CD4-positive, alpha-beta memory T cell (primary cell): ENCODE measurements around the gene MTR. TPM values are rescaled to one million over a fixed set of nuclear protein-coding genes. Genes with fewer than 3 reads are reported as not detected.

Experiments
- CTCF ChIA-PET: fragments of 350-600 bp; sonication (Branson Sonifier 250); formaldehyde crosslinking; loops from one replicate; lab custom pipeline; 2021; ENCODE audit warnings: inconsistent platforms; ENCODE audit not compliant: partially characterized antibody; lab: Charles Lee
- POLR2A ChIA-PET: fragments of 350-600 bp; sonication (Branson Sonifier 250); formaldehyde crosslinking; loops from one replicate; lab custom pipeline; 2021; ENCODE audit not compliant: partially characterized antibody; lab: Charles Lee
- DNase-seq, 5 donors: peaks; one replicate each; pipeline versions ENCODE4 v3.0.0 to v3.0.0-alpha.2; 2020 to 2022; ENCODE audit warnings: mixed read lengths in 1 of 5
- H3K27ac ChIP-seq: one replicate; pipeline ENCODE4 v1.7.0; 2013; ENCODE audit warnings: low read depth, low read length
- H3K27me3 ChIP-seq: 2 replicates; pipeline ENCODE4 v1.7.0; 2013; ENCODE audit warnings: mild to moderate bottlenecking, low read length, moderate library complexity; ENCODE audit not compliant: insufficient read depth
- H3K36me3 ChIP-seq: 2 replicates; pipeline ENCODE4 v1.7.0; 2013; ENCODE audit warnings: mild to moderate bottlenecking, low read length, moderate library complexity; ENCODE audit not compliant: insufficient read depth
- H3K4me1 ChIP-seq: 2 replicates; pipeline ENCODE4 v1.7.0; 2013; ENCODE audit warnings: mild to moderate bottlenecking, low read length, moderate library complexity; ENCODE audit not compliant: insufficient read depth
- H3K4me3 ChIP-seq, 2 donors: one replicate each; pipeline ENCODE4 v1.7.0; 2013; ENCODE audit warnings: low read length in 2 of 2, mild to moderate bottlenecking in 1 of 2
- H3K9me3 ChIP-seq, 2 donors: one replicate each; pipeline ENCODE4 v1.7.0; 2013; ENCODE audit warnings: low read length in 2 of 2, control low read depth in 1 of 2; ENCODE audit not compliant: control insufficient read depth in 1 of 2
- H3K27ac Mint-ChIP-seq, 7 donors: one replicate each; pipeline ENCODE4 v1.8.0; 2020 to 2021; ENCODE audit warnings: mixed read lengths in 7 of 7, mild to moderate bottlenecking in 6 of 7, inconsistent platforms in 3 of 7, moderate library complexity in 3 of 7
- H3K27me3 Mint-ChIP-seq, 2 donors: one replicate each; pipeline ENCODE4 v1.8.0; 2020 to 2021; ENCODE audit warnings: mixed read lengths in 2 of 2
- H3K36me3 Mint-ChIP-seq, 2 donors: one replicate each; pipeline ENCODE4 v1.8.0; 2020 to 2021; ENCODE audit warnings: mixed read lengths in 2 of 2, inconsistent platforms in 1 of 2, mild to moderate bottlenecking in 1 of 2
- H3K4me1 Mint-ChIP-seq, 4 donors: one replicate each; pipeline ENCODE4 v1.8.0; 2020 to 2021; ENCODE audit warnings: mixed read lengths in 4 of 4, mild to moderate bottlenecking in 1 of 4
- H3K4me3 Mint-ChIP-seq, 8 donors: one replicate each; pipeline ENCODE4 v1.8.0; 2020 to 2021; ENCODE audit warnings: mixed read lengths in 8 of 8, mild to moderate bottlenecking in 7 of 8, moderate library complexity in 6 of 8, inconsistent platforms in 3 of 8
- H3K9me3 Mint-ChIP-seq, 8 donors: one replicate each; pipeline ENCODE4 v1.8.0; 2020 to 2021; ENCODE audit warnings: mixed read lengths in 8 of 8, mild to moderate bottlenecking in 5 of 8, inconsistent platforms in 3 of 8, moderate library complexity in 1 of 8
- intact Hi-C: fragments of 100-400 bp; cut with micrococcal nuclease; formaldehyde crosslinking; loops from one replicate; pipeline ENCODE4 v1.15.1; 2023
- polyA plus RNA-seq, 2 donors: library from polyadenylated mRNA; unstranded; fragments of 300-500 nt; fragmentation: Illumina TruSeq; gene quantifications; one replicate each; pipeline ENCODE4 v1.2.3, GENCODE V29; 2021
- total RNA-seq, 2 experiments: library from RNA; stranded (reverse); gene quantifications; one replicate each; pipeline ENCODE4 v1.2.3, GENCODE V29; 2021

The MTR gene
- total and polyA plus RNA-seq, 4 experiments from 2014 or later, result 5.6 to 71.0 (median 45.5) TPM

- no peak overlapping the region for H3K4me3 ChIP-seq
- H3K27me3 Mint-ChIP-seq, result no peaks in the 10 kb centered on the region
- POLR2A ChIA-PET, result no interaction called here
- peaks cover 62 to 74% of the 10 kb centered on the region in 2 donors for H3K36me3 Mint-ChIP-seq
- H3K4me1 Mint-ChIP-seq, result peaks cover 0 to 4% (median 0%) of the 10 kb centered on the region in 4 donors
- no peaks in the 10 kb centered on the region for H3K27me3 ChIP-seq
- H3K27ac Mint-ChIP-seq, result peak overlapping the region in 2 of 7 donors; percentile 17 to 65
- no peaks in the 10 kb centered on the region for H3K4me1 ChIP-seq
- intact Hi-C loops, result loop anchor here (1.0 to 2.0 kb wide), 4 partner anchors 110 to 766 kb away; partner anchors contain the start of gene HEATR1
- H3K36me3 ChIP-seq, result peaks cover 8% of the 10 kb centered on the region
- no peaks in the 10 kb centered on the region for H3K9me3 ChIP-seq
- H3K4me3 Mint-ChIP-seq, result no peak overlapping the region
- DNase-seq, result peak in 4 of 5 donors; percentile 32 to 41 (median 35)
- CTCF ChIA-PET, result interaction anchor here (0.9 to 2.9 kb wide), 7 partner anchors 11 to 108 kb away, joined by 3 to 8 read pairs (median 4); no protein-coding TSS in a partner anchor
- no peak overlapping the region for H3K27ac ChIP-seq
- no peaks in the 10 kb centered on the region for H3K9me3 Mint-ChIP-seq
Observed at GRCh38 chr1:236868625-236869467, 73.8 kb downstream of the MTR start.

GRCh38 chr1:236869911-236870310 is 74.8 kb downstream of the MTR start:
- Histone ChIP-seq H3K27ac (no peak overlapping the region), H3K9me3 (no peaks in the 10 kb centered on the region), H3K4me1 (no peaks in the 10 kb centered on the region), H3K27me3 (no peaks in the 10 kb centered on the region), H3K4me3 (no peak overlapping the region), H3K36me3 (peaks cover 5% of the 10 kb centered on the region)
- no peak for DNase-seq
- Mint-ChIP-seq H3K4me1 (peaks cover 0 to 4% (median 0%) of the 10 kb centered on the region in 4 donors), H3K27ac (no peak overlapping the region), H3K27me3 (no peaks in the 10 kb centered on the region), H3K4me3 (no peak overlapping the region), H3K9me3 (no peaks in the 10 kb centered on the region), H3K36me3 (peaks cover 63 to 75% of the 10 kb centered on the region in 2 donors)
- CTCF ChIA-PET, result interaction anchor here (0.7 to 2.9 kb wide), 6 partner anchors 12 to 111 kb away, joined by 3 to 8 read pairs (median 4); no protein-coding TSS in a partner anchor
- intact Hi-C loops, result loop anchor here (1.0 to 2.0 kb wide), 4 partner anchors 111 to 767 kb away; partner anchors contain the start of gene HEATR1
- POLR2A ChIA-PET, result no interaction called here

- ChIA-PET CTCF (interaction anchor here (0.6 to 2.9 kb wide), 4 partner anchors 10 to 719 kb away, joined by 3 to 8 read pairs (median 6); no protein-coding TSS in a partner anchor), POLR2A (no interaction called here)
- Histone ChIP-seq H3K27ac (no peak overlapping the region), H3K9me3 (no peaks in the 10 kb centered on the region), H3K27me3 (no peaks in the 10 kb centered on the region), H3K4me3 (no peak overlapping the region), H3K36me3 (peaks cover 10% of the 10 kb centered on the region), H3K4me1 (no peaks in the 10 kb centered on the region)
- H3K27me3 Mint-ChIP-seq, result no peaks in the 10 kb centered on the region
- H3K9me3 Mint-ChIP-seq, result no peaks in the 10 kb centered on the region
- no peak for DNase-seq
- no peaks in the 10 kb centered on the region for H3K4me1 Mint-ChIP-seq
- no peak overlapping the region for H3K4me3 Mint-ChIP-seq
- intact Hi-C loops, result no loop called here
- H3K36me3 Mint-ChIP-seq, result peaks cover 65 to 75% of the 10 kb centered on the region in 2 donors
- H3K27ac Mint-ChIP-seq, result peak overlapping the region in 1 of 7 donors; percentile 1
Observed at GRCh38 chr1:236870721-236871120, 75.6 kb downstream of the MTR start.

DNA sequence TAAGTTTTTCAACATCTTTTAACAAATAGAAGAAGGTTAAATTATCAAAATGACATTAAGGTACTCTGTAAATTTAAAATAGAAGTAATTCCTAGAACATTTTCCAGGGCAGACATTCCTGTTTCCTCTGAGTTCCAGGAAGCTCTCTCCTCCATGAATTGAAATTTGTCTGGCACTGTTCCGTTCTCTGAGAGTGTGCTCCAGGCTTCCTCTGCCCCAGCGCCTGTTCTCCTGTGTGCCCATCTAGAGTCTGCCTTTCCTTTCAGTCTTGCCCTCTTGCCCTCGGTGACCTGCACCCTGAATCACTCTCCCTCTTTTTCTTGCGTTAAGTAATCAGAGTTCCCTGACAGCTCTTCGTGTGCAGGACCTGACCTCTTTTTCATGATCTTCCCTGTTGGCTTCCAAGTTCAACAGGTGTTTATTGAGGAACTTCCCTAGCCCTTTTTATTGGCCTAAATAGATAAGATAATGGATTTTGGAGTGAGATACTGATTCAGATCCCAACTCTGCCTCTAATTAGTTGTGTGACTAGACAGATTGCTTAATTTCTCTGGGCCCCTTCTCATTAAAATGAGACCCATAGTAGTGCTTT is 77.1 kb downstream of the MTR start:
- ChIA-PET CTCF (interaction anchor here (0.6 to 1.7 kb wide), 2 partner anchors 112 to 506 kb away, joined by 3 to 7 read pairs; no protein-coding TSS in a partner anchor), POLR2A (no interaction called here)
- Mint-ChIP-seq H3K4me1 (no peaks in the 10 kb centered on the region), H3K27ac (peak overlapping the region in 2 of 7 donors; percentile 14 to 19), H3K9me3 (no peaks in the 10 kb centered on the region), H3K4me3 (no peak overlapping the region), H3K27me3 (no peaks in the 10 kb centered on the region), H3K36me3 (peaks cover 64 to 74% of the 10 kb centered on the region in 2 donors)
- no peaks in the 10 kb centered on the region for H3K9me3 ChIP-seq
- no peaks in the 10 kb centered on the region for H3K27me3 ChIP-seq
- no peak overlapping the region for H3K27ac ChIP-seq
- no peak for DNase-seq
- H3K4me3 ChIP-seq, result no peak overlapping the region
- intact Hi-C loops, result no loop called here
- peaks cover 15% of the 10 kb centered on the region for H3K36me3 ChIP-seq
- H3K4me1 ChIP-seq, result no peaks in the 10 kb centered on the region

GRCh38 chr1:236875975-236876374 is 80.9 kb downstream of the MTR start:
- ChIA-PET CTCF (no interaction called here), POLR2A (no interaction called here)
- no peaks in the 10 kb centered on the region for H3K9me3 Mint-ChIP-seq
- H3K4me3 ChIP-seq, result no peak overlapping the region
- no peaks in the 10 kb centered on the region for H3K9me3 ChIP-seq
- DNase-seq, result no peak
- peaks cover 18% of the 10 kb centered on the region for H3K36me3 ChIP-seq
- peaks cover 57 to 73% of the 10 kb centered on the region in 2 donors for H3K36me3 Mint-ChIP-seq
- no peaks in the 10 kb centered on the region for H3K4me1 ChIP-seq
- intact Hi-C loops, result no loop called here
- H3K4me3 Mint-ChIP-seq, result no peak overlapping the region
- no peak overlapping the region for H3K27ac Mint-ChIP-seq
- H3K27ac ChIP-seq, result no peak overlapping the region
- no peaks in the 10 kb centered on the region for H3K4me1 Mint-ChIP-seq
- H3K27me3 ChIP-seq, result no peaks in the 10 kb centered on the region
- no peaks in the 10 kb centered on the region for H3K27me3 Mint-ChIP-seq

DNA sequence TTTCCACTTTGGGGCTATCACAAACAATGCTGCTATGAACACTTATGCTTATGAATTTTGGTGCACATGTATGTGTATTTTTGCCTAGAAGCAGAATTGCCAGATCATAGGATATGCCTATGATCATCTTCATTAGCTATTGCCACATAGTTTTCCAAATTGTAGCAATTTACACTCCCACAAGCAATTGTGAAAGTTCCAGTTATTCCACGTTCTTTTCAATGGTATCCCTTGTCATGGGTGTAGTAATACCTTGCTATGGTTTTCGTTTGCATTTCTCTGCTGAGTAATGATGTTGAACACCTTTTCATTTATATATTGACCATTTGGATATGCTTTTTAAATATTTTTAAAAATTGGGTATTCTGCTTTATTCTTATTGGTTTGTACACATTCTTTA is 82.6 kb downstream of the MTR start:
- H3K4me1 ChIP-seq, result no peaks in the 10 kb centered on the region
- POLR2A ChIA-PET, result no interaction called here
- peaks cover 49 to 77% of the 10 kb centered on the region in 2 donors for H3K36me3 Mint-ChIP-seq
- H3K36me3 ChIP-seq, result peaks cover 18% of the 10 kb centered on the region
- no peak overlapping the region for H3K27ac ChIP-seq
- H3K9me3 ChIP-seq, result no peaks in the 10 kb centered on the region
- intact Hi-C loops, result no loop called here
- no peak overlapping the region for H3K4me3 ChIP-seq
- no peaks in the 10 kb centered on the region for H3K27me3 Mint-ChIP-seq
- no peak overlapping the region for H3K4me3 Mint-ChIP-seq
- H3K9me3 Mint-ChIP-seq, result peaks cover 0 to 2% (median 0%) of the 10 kb centered on the region in 8 donors
- CTCF ChIA-PET, result no interaction called here
- no peaks in the 10 kb centered on the region for H3K27me3 ChIP-seq
- H3K4me1 Mint-ChIP-seq, result no peaks in the 10 kb centered on the region
- H3K27ac Mint-ChIP-seq, result no peak overlapping the region
- DNase-seq, result no peak

- H3K36me3 Mint-ChIP-seq, result peaks cover 46 to 78% of the 10 kb centered on the region in 2 donors
Observed at GRCh38 chr1:236880209-236880608, 85.1 kb downstream of the MTR start.

More at GRCh38 chr1:236880209-236880608, 85.1 kb downstream of the MTR start:
- Mint-ChIP-seq H3K9me3 (peaks cover 0 to 2% (median 0%) of the 10 kb centered on the region in 8 donors), H3K27me3 (no peaks in the 10 kb centered on the region), H3K4me3 (no peak overlapping the region), H3K27ac (peak overlapping the region in 1 of 7 donors; percentile 37), H3K4me1 (no peaks in the 10 kb centered on the region)
- ChIA-PET POLR2A (no interaction called here), CTCF (interaction anchor here (1.0 kb wide), 1 partner anchor 9 kb away, joined by 3 read pairs; no protein-coding TSS in a partner anchor)
- no peaks in the 10 kb centered on the region for H3K9me3 ChIP-seq
- H3K27me3 ChIP-seq, result no peaks in the 10 kb centered on the region
- intact Hi-C loops, result no loop called here
- peaks cover 16% of the 10 kb centered on the region for H3K36me3 ChIP-seq
- no peak overlapping the region for H3K4me3 ChIP-seq
- H3K4me1 ChIP-seq, result no peaks in the 10 kb centered on the region
- no peak overlapping the region for H3K27ac ChIP-seq
- DNase-seq, result no peak
